GM20000 (cell line): Measurements from ENCODE around the gene CPLX3.

ENCODE experiments used
- DNase-seq: peaks from one replicate; pipeline ENCODE4 v3.0.0; 2012; ENCODE audit warnings: low spot score
- CTCF ChIP-seq: IDR thresholded peaks from 2 replicates; pipeline ENCODE4 v1.5.1; 2012; ENCODE audit warnings: mild to moderate bottlenecking, control low read depth; ENCODE audit errors: extremely low read depth, missing control alignments

The CPLX3 gene

GRCh38 chr15:74832826-74833225 lies 6.4 kb downstream of the CPLX3 start:
- TF ChIP-seq CTCF, result no peak
- no peak for DNase-seq

GRCh38 chr15:74833376-74834107 lies 7.1 kb downstream of the CPLX3 start:
- TF ChIP-seq CTCF, result no peak
- no peak for DNase-seq

- TF ChIP-seq CTCF, result peak; percentile 73
- DNase-seq, result peak; percentile 74
These were observed 8.9 kb downstream of the CPLX3 start for GRCh38 chr15:74835312-74835823.

GRCh38 chr15:74836846-74837245 lies 10.4 kb downstream of the CPLX3 start:
- TF ChIP-seq CTCF, result no peak
- DNase-seq, result no peak

- no peak for DNase-seq
- no peak for TF ChIP-seq CTCF
These were observed 11.2 kb downstream of the CPLX3 start for GRCh38 chr15:74837482-74838136.

- no peak for TF ChIP-seq CTCF
- no peak for DNase-seq
These were observed 11.7 kb downstream of the CPLX3 start for GRCh38 chr15:74838137-74838516.

GRCh38 chr15:74838746-74839525 lies 12.5 kb downstream of the CPLX3 start:
- no peak for DNase-seq
- TF ChIP-seq CTCF, result no peak
